GM23248 (cell line): ENCODE results near the gene PLAAT5. TPM values are rescaled to one million over a fixed set of nuclear protein-coding genes. Genes with fewer than 3 reads are reported as not detected.

Experiments used
- DNase-seq: peaks from one replicate; pipeline ENCODE4 v3.0.0-alpha.2; 2015
- H2AFZ ChIP-seq: fragments of 200-600 bp; sonication (generic); 2 replicates; pipeline ENCODE4 v1.6.1; 2016; ENCODE audit warnings: antibody characterized with exemption
- H3F3A ChIP-seq: fragments of 200-600 bp; sonication (generic); 2 replicates; pipeline ENCODE4 v1.6.1; 2016; ENCODE audit warnings: mild to moderate bottlenecking, antibody characterized with exemption, mixed run types; ENCODE audit not compliant: insufficient read depth
- H3K27ac ChIP-seq: fragments of 200-600 bp; sonication (generic); 2 replicates; pipeline ENCODE4 v1.5.1; 2016; ENCODE audit warnings: mild to moderate bottlenecking
- H3K27me3 ChIP-seq: fragments of 200-600 bp; sonication (generic); replicated peaks from 2 replicates; pipeline ENCODE4 v1.6.1; 2016; ENCODE audit warnings: mild to moderate bottlenecking; ENCODE audit not compliant: insufficient read depth
- H3K36me3 ChIP-seq: fragments of 200-600 bp; sonication (generic); 2 replicates; pipeline ENCODE4 v1.6.1; 2016; ENCODE audit warnings: low read depth, mild to moderate bottlenecking
- H3K4me1 ChIP-seq: fragments of 200-600 bp; sonication (generic); 2 replicates; pipeline ENCODE4 v1.6.1; 2016; ENCODE audit warnings: mild to moderate bottlenecking; ENCODE audit not compliant: insufficient read depth
- H3K4me2 ChIP-seq: fragments of 200-600 bp; sonication (generic); one replicate; pipeline ENCODE4 v1.6.1; 2016; ENCODE audit warnings: mild to moderate bottlenecking; ENCODE audit not compliant: unreplicated experiment
- H3K4me3 ChIP-seq: fragments of 200-600 bp; sonication (generic); 2 replicates; pipeline ENCODE4 v1.5.1; 2016; ENCODE audit warnings: mild to moderate bottlenecking
- H3K79me2 ChIP-seq: fragments of 200-600 bp; sonication (generic); 2 replicates; pipeline ENCODE4 v1.6.1; 2016; ENCODE audit warnings: mild to moderate bottlenecking; ENCODE audit not compliant: insufficient read depth
- H3K9ac ChIP-seq: fragments of 200-600 bp; sonication (generic); 2 replicates; pipeline ENCODE4 v1.6.1; 2016; ENCODE audit warnings: mild to moderate bottlenecking
- H3K9me2 ChIP-seq: fragments of 200-600 bp; sonication (generic); 2 replicates; pipeline ENCODE4 v1.6.1; 2016; ENCODE audit warnings: mixed run types, mild to moderate bottlenecking, moderate library complexity; ENCODE audit not compliant: insufficient read depth
- H3K9me3 ChIP-seq: fragments of 200-600 bp; sonication (generic); one replicate; pipeline ENCODE4 v1.6.1; 2017; ENCODE audit warnings: low read depth
- H4K20me1 ChIP-seq: fragments of 200-600 bp; sonication (generic); 2 replicates; pipeline ENCODE4 v1.6.0; 2016; ENCODE audit not compliant: insufficient read depth
- EZH2 ChIP-seq: fragments of 200-600 bp; sonication (generic); IDR thresholded peaks from 2 replicates; pipeline ENCODE4 v1.6.1; 2018; ENCODE audit warnings: antibody characterized with exemption, mild to moderate bottlenecking; ENCODE audit not compliant: insufficient read depth, poor library complexity, severe bottlenecking
- EZH2phosphoT487 ChIP-seq: fragments of 200-600 bp; sonication (generic); IDR thresholded peaks from 2 replicates; pipeline ENCODE4 v1.6.1; 2018; ENCODE audit warnings: antibody characterized with exemption, moderate library complexity, mild to moderate bottlenecking, low read depth; ENCODE audit not compliant: insufficient read depth
- WGBS, 2 experiments: methylation state at CpG; one replicate each; pipeline ENCODE4 v1.1.6; 2015 to 2017; ENCODE audit warnings: low lambda C conversion rate in 2 of 2, low coverage in 1 of 2; ENCODE audit errors: missing lambda C conversion rate in 2 of 2; 5-methylcytosine and 5-hydroxymethylcytosine counted together
- in situ Hi-C: fragments of 300-500 bp; cut with MboI; formaldehyde crosslinking; loops from 2 replicates; pipeline ENCODE4 v1.15.0; 2020
- polyA plus RNA-seq: library from polyadenylated mRNA; unstranded; fragments of >200 nt; fragmentation: Nextera tagmentation; extraction: Ambion mirVana; gene quantifications from 2 replicates; pipeline ENCODE4 v1.2.1, GENCODE V29; 2016
- total RNA-seq: library from RNA; depleted of rRNA; stranded (reverse); fragments of >200 nt; shearing (Covaris generic); gene quantifications from 2 replicates; pipeline ENCODE4 v1.2.3, GENCODE V29; 2014; rRNA removed

The PLAAT5 gene
- total and polyA plus RNA-seq, 2 experiments from 2014 or later = not detected

- Histone ChIP-seq H3K4me3 (no peak overlapping the region), H3K9ac (no peak overlapping the region), H3F3A (no peaks in the 10 kb centered on the region), H3K4me1 (no peaks in the 10 kb centered on the region), H3K9me3 (no peaks in the 10 kb centered on the region), H3K36me3 (no peaks in the 10 kb centered on the region), H3K79me2 (no peaks in the 10 kb centered on the region), H3K27me3 (no peaks in the 10 kb centered on the region), H3K27ac (no peak overlapping the region), H4K20me1 (no peaks in the 10 kb centered on the region), H2AFZ (no peak overlapping the region), H3K9me2 (no peaks in the 10 kb centered on the region; the same call in 1 of the 2 replicates), H3K4me2 (no peak overlapping the region)
- DNase-seq = no peak
- in situ Hi-C loops = no loop called here
- no peak for TF ChIP-seq EZH2
- TF ChIP-seq EZH2phosphoT487 = no peak
- WGBS, 2 experiments = 34 to 35% methylated on average over 2 of the region's 2 CpGs
Observed at GRCh38 chr11:63427971-63428508, 62.9 kb downstream of the PLAAT5 start.

- Histone ChIP-seq H3K4me2 (no peak overlapping the region), H3K4me1 (no peaks in the 10 kb centered on the region), H2AFZ (no peak overlapping the region), H3K27ac (no peak overlapping the region), H4K20me1 (no peaks in the 10 kb centered on the region), H3K36me3 (no peaks in the 10 kb centered on the region), H3K4me3 (no peak overlapping the region), H3K9me3 (no peaks in the 10 kb centered on the region), H3K9ac (no peak overlapping the region), H3K27me3 (no peaks in the 10 kb centered on the region), H3K79me2 (no peaks in the 10 kb centered on the region), H3K9me2 (no peaks in the 10 kb centered on the region; the same call in 1 of the 2 replicates), H3F3A (no peaks in the 10 kb centered on the region)
- in situ Hi-C loops = no loop called here
- WGBS, 2 experiments = 30 to 35% methylated on average over 2 of the region's 2 CpGs
- TF ChIP-seq EZH2 (no peak), EZH2phosphoT487 (no peak)
- DNase-seq = no peak
Observed at GRCh38 chr11:63417174-63417852, 73.7 kb downstream of the PLAAT5 start.

Other genes with a start within 250 kb of the PLAAT5 start
- not detected in 2 replicates for gene SLC22A25, start 247.6 kb downstream of the PLAAT5 start, total RNA-seq
- not detected in 2 replicates for gene SLC22A25, start 247.6 kb downstream of the PLAAT5 start, polyA plus RNA-seq
- gene SLC22A9, start 121.4 kb downstream of the PLAAT5 start, total RNA-seq = not detected in 2 replicates
- not detected in 2 replicates for gene SLC22A9, start 121.4 kb downstream of the PLAAT5 start, polyA plus RNA-seq
- gene LGALS12, start 14.9 kb upstream of the PLAAT5 start, total RNA-seq = not detected in 2 replicates
- not detected in 2 replicates for gene LGALS12, start 14.9 kb upstream of the PLAAT5 start, polyA plus RNA-seq
- 0.65 and 3.2 TPM in 2 replicates for gene PLAAT4, start 45.6 kb upstream of the PLAAT5 start, total RNA-seq
- gene PLAAT4, start 45.6 kb upstream of the PLAAT5 start, polyA plus RNA-seq = 0.84 and 1.2 TPM in 2 replicates
- gene PLAAT2, start 72.2 kb upstream of the PLAAT5 start, total RNA-seq = not detected in 2 replicates
- gene PLAAT2, start 72.2 kb upstream of the PLAAT5 start, polyA plus RNA-seq = not detected in 2 replicates
- 1.8 and 4.3 TPM in 2 replicates for gene PLAAT3, start 123.3 kb upstream of the PLAAT5 start, total RNA-seq
- gene PLAAT3, start 123.3 kb upstream of the PLAAT5 start, polyA plus RNA-seq = 4.2 and 4.9 TPM in 2 replicates
- gene ATL3, start 180.2 kb upstream of the PLAAT5 start, total RNA-seq = 199 and 210 TPM in 2 replicates
- 79.5 and 79.9 TPM in 2 replicates for gene ATL3, start 180.2 kb upstream of the PLAAT5 start, polyA plus RNA-seq
- 66.9 and 113 TPM in 2 replicates for gene RTN3, start 190.3 kb upstream of the PLAAT5 start, total RNA-seq
- gene RTN3, start 190.3 kb upstream of the PLAAT5 start, polyA plus RNA-seq = 123 and 127 TPM in 2 replicates